ENCODE data around the gene CADPS. TPM values are rescaled to one million over a fixed set of nuclear protein-coding genes. Genes with fewer than 3 reads are reported as not detected.

The CADPS gene
- total RNA-seq, 1 experiment from 2014 or later: not detected

DNA sequence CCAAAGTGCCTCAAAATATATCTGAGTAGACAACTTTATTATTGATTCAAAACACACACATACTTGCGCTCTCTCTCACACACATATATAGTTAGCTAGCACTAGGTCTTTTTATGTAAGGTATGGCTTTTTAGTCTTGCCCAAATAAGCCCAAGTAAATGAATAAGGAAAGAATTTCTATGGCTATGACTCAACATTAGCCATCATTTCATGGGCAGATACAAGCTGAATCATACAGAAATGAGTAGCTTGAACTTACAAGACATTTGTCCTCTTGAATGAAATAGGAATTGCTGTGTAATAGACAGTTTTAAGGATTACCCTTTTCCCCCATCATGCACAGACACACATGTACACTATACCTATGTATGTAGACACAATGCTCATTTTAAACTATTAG, 4.9 kb downstream of the CADPS start:
- Histone ChIP-seq H3K4me1 (ENCODE audit: control insufficient read depth, insufficient read depth, low read length) (no peaks in the 10 kb centered on the region), H3K4me3 (ENCODE audit: low read depth in 2 of 2, low read length in 2 of 2) (no peak overlapping the region), H3K9me3 (ENCODE audit: control insufficient read depth, insufficient read depth, low read depth, low read length) (no peaks in the 10 kb centered on the region), H3K27me3 (ENCODE audit: control insufficient read depth, insufficient read depth, low read length) (peaks cover 6% of the 10 kb centered on the region), H3K36me3 (ENCODE audit: control insufficient read depth, insufficient read depth, low read length) (no peaks in the 10 kb centered on the region), H3K27ac (ENCODE audit: low read length) (no peak overlapping the region)
- ATAC-seq (no peak), DNase-seq (ENCODE audit: low read depth, low spot score) (no peak)
- in situ Hi-C loops (cut with HindIII; ENCODE audit: low pct_unique_long_range_greater_than_20kb, low sequenced_read_pairs): no loop called here
- POLR2A ChIA-PET: no interaction called here
- CTCF ChIA-PET: no interaction called here
- intact Hi-C loops (cut with micrococcal nuclease; ENCODE audit: unreplicated experiment): no loop called here
- BruUV-seq (replicated peaks): no TSS peak
- TF ChIP-seq TCF7L2 (IDR thresholded peaks at IDR 0.05; ENCODE audit: low read depth, low read length) (no peak), SIN3A (IDR thresholded peaks at IDR 0.05; ENCODE audit: borderline replicate concordance, insufficient read depth, low read depth, low read length) (no peak), POLR2AphosphoS5 (IDR thresholded peaks at IDR 0.05; ENCODE audit: low read depth, low read length) (no peak)
- TF ChIP-seq, protein P1, sequence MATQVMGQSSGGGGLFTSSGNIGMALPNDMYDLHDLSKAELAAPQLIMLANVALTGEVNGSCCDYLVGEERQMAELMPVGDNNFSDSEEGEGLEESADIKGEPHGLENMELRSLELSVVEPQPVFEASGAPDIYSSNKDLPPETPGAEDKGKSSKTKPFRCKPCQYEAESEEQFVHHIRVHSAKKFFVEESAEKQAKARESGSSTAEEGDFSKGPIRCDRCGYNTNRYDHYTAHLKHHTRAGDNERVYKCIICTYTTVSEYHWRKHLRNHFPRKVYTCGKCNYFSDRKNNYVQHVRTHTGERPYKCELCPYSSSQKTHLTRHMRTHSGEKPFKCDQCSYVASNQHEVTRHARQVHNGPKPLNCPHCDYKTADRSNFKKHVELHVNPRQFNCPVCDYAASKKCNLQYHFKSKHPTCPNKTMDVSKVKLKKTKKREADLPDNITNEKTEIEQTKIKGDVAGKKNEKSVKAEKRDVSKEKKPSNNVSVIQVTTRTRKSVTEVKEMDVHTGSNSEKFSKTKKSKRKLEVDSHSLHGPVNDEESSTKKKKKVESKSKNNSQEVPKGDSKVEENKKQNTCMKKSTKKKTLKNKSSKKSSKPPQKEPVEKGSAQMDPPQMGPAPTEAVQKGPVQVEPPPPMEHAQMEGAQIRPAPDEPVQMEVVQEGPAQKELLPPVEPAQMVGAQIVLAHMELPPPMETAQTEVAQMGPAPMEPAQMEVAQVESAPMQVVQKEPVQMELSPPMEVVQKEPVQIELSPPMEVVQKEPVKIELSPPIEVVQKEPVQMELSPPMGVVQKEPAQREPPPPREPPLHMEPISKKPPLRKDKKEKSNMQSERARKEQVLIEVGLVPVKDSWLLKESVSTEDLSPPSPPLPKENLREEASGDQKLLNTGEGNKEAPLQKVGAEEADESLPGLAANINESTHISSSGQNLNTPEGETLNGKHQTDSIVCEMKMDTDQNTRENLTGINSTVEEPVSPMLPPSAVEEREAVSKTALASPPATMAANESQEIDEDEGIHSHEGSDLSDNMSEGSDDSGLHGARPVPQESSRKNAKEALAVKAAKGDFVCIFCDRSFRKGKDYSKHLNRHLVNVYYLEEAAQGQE (IDR thresholded peaks at IDR 0.05; ENCODE audit: insufficient read depth in 1 of 2, low read depth in 2 of 2, low read length in 1 of 2): no peak
- TF ChIP-seq, protein P2, sequence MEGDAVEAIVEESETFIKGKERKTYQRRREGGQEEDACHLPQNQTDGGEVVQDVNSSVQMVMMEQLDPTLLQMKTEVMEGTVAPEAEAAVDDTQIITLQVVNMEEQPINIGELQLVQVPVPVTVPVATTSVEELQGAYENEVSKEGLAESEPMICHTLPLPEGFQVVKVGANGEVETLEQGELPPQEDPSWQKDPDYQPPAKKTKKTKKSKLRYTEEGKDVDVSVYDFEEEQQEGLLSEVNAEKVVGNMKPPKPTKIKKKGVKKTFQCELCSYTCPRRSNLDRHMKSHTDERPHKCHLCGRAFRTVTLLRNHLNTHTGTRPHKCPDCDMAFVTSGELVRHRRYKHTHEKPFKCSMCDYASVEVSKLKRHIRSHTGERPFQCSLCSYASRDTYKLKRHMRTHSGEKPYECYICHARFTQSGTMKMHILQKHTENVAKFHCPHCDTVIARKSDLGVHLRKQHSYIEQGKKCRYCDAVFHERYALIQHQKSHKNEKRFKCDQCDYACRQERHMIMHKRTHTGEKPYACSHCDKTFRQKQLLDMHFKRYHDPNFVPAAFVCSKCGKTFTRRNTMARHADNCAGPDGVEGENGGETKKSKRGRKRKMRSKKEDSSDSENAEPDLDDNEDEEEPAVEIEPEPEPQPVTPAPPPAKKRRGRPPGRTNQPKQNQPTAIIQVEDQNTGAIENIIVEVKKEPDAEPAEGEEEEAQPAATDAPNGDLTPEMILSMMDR (IDR thresholded peaks at IDR 0.05): no peak

DNA sequence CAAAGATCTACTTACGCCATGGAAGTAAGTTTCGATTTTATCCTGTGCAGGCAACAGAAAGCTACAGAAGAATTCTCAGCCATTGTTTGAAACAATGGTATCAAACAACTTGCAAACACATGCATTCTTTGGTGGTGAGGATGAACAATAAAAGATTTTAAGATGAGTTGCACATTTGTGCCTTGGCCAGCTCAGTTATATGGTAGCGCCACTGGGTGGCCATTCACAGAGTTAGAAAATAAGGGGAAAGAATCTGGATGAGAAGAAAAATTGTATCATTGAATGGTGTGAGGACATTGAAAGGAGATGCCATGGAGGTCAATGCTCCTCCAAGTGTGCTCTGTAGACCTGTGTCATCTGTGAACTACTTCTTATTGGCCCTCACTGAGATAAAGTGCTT, 11.6 kb downstream of the CADPS start:
- H3K27ac ChIP-seq (ENCODE audit: low read length): no peak overlapping the region
- DNase-seq (ENCODE audit: low read depth, low spot score) (no peak), ATAC-seq (no peak)
- no peak for TF ChIP-seq TCF7L2 (IDR thresholded peaks at IDR 0.05; ENCODE audit: low read depth, low read length)
- TF ChIP-seq, protein P2 (IDR thresholded peaks at IDR 0.05): no peak
- no TSS peak for BruUV-seq (replicated peaks)
- no peaks in the 10 kb centered on the region for H3K36me3 ChIP-seq (ENCODE audit: control insufficient read depth, insufficient read depth, low read length)
- in situ Hi-C loops (cut with HindIII; ENCODE audit: low pct_unique_long_range_greater_than_20kb, low sequenced_read_pairs) (no loop called here), intact Hi-C loops (cut with micrococcal nuclease; ENCODE audit: unreplicated experiment) (no loop called here)
- H3K27me3 ChIP-seq (ENCODE audit: control insufficient read depth, insufficient read depth, low read length): no peaks in the 10 kb centered on the region
- ChIA-PET CTCF (no interaction called here), POLR2A (no interaction called here)
- H3K4me1 ChIP-seq (ENCODE audit: control insufficient read depth, insufficient read depth, low read length): no peaks in the 10 kb centered on the region
- no peaks in the 10 kb centered on the region for H3K9me3 ChIP-seq (ENCODE audit: control insufficient read depth, insufficient read depth, low read depth, low read length)
- no peak overlapping the region for H3K4me3 ChIP-seq (ENCODE audit: low read depth in 2 of 2, low read length in 2 of 2)
